HG03354 (cell line): ENCODE measurements around the gene DDX27.

Source experiments
- ATAC-seq: cut with Tn5 transposase; IDR thresholded peaks from one replicate; pipeline ENCODE4 v1.9.1; 2021; ENCODE audit warnings: mild to moderate bottlenecking; ENCODE audit not compliant: unreplicated experiment, poor library complexity, severe bottlenecking

DDX27 gene

GRCh38 chr20:49275636-49276035 is 56.4 kb downstream of the DDX27 start:
- ATAC-seq, result no peak

- ATAC-seq, result no peak
Measured at GRCh38 chr20:49276161-49276960, 57.1 kb downstream of the DDX27 start.

- ATAC-seq, result no peak
Measured at GRCh38 chr20:49276961-49277785, 58.0 kb downstream of the DDX27 start.

GRCh38 chr20:49277786-49278035 is 58.5 kb downstream of the DDX27 start:
- ATAC-seq, result no peak

GRCh38 chr20:49278036-49278817 is 59.0 kb downstream of the DDX27 start, which contains the start of gene ZNFX1:
Gene ZNFX1 (minus strand): TSS chr20:49278057. CDS start chr20:49275839, 2,218 bp downstream.
- peak; percentile 86 for ATAC-seq

- no peak for ATAC-seq
Measured at GRCh38 chr20:49278818-49279676, 59.8 kb downstream of the DDX27 start.

- ATAC-seq, result no peak
Measured at GRCh38 chr20:49279677-49280462, 60.7 kb downstream of the DDX27 start.

- ATAC-seq, result no peak
Measured at GRCh38 chr20:49280463-49281058, 61.3 kb downstream of the DDX27 start.

GRCh38 chr20:49281059-49281912 is 62.1 kb downstream of the DDX27 start:
- ATAC-seq, result no peak

GRCh38 chr20:49281913-49282467 is 62.8 kb downstream of the DDX27 start:
- ATAC-seq, result no peak

- no peak for ATAC-seq
Measured at GRCh38 chr20:49282584-49283171, 63.5 kb downstream of the DDX27 start.

GRCh38 chr20:49283176-49283702 is 64.0 kb downstream of the DDX27 start:
- ATAC-seq, result no peak

- ATAC-seq, result no peak
Measured at GRCh38 chr20:49283703-49284625, 64.7 kb downstream of the DDX27 start.

GRCh38 chr20:49284818-49285217 is 65.6 kb downstream of the DDX27 start:
- ATAC-seq, result no peak

- ATAC-seq, result no peak
Measured at GRCh38 chr20:49285233-49285668, 66.0 kb downstream of the DDX27 start.
